ENCODE data around the gene GLIS1.

The GLIS1 gene

GRCh38 chr1:53502641-53503432 lies 236.1 kb downstream of the GLIS1 start:
- FAIRE-seq: no peak

GRCh38 chr1:53501065-53502005 lies 237.6 kb downstream of the GLIS1 start:
- FAIRE-seq: no peak

- FAIRE-seq: no peak
Observed at GRCh38 chr1:53500204-53501064, 238.5 kb downstream of the GLIS1 start.

GRCh38 chr1:53499257-53500203 lies 239.4 kb downstream of the GLIS1 start:
- FAIRE-seq: no peak

- no peak for FAIRE-seq
Observed at GRCh38 chr1:53498555-53499131, 240.3 kb downstream of the GLIS1 start.

- no peak for FAIRE-seq
Observed at GRCh38 chr1:53495633-53496345, 243.2 kb downstream of the GLIS1 start.

GRCh38 chr1:53490351-53490750 lies 248.6 kb downstream of the GLIS1 start:
- no peak for FAIRE-seq

GRCh38 chr1:53486395-53487026 lies 252.5 kb downstream of the GLIS1 start:
- no peak for FAIRE-seq

GRCh38 chr1:53485478-53486394 lies 253.2 kb downstream of the GLIS1 start:
- no peak for FAIRE-seq

- no peak for FAIRE-seq
Observed at GRCh38 chr1:53484705-53485477, 254.1 kb downstream of the GLIS1 start.

GRCh38 chr1:53483656-53484055 lies 255.3 kb downstream of the GLIS1 start:
- FAIRE-seq: no peak

- FAIRE-seq: no peak
Observed at GRCh38 chr1:53483170-53483569, 255.8 kb downstream of the GLIS1 start.

- FAIRE-seq: no peak
Observed at GRCh38 chr1:53482441-53483153, 256.4 kb downstream of the GLIS1 start.

- FAIRE-seq: no peak
Observed at GRCh38 chr1:53481456-53481855, 257.5 kb downstream of the GLIS1 start.

GRCh38 chr1:53480678-53481077 lies 258.3 kb downstream of the GLIS1 start:
- no peak for FAIRE-seq

GRCh38 chr1:53478502-53478818 lies 260.5 kb downstream of the GLIS1 start:
- no peak for FAIRE-seq

GRCh38 chr1:53477651-53478501 lies 261.1 kb downstream of the GLIS1 start:
- FAIRE-seq: no peak
